GM12865 (cell line): ENCODE data around the gene FAM193A.
A peak's percentile ranks its signal among the peaks of the same experiment; 100 is the strongest.

Experiments used
- DNase-seq: peaks from one replicate; pipeline ENCODE4 v3.0.0; 2010; ENCODE audit warnings: low read depth
- H3K4me3 ChIP-seq: 2 replicates; pipeline ENCODE4 v1.5.1; 2011; ENCODE audit warnings: mild to moderate bottlenecking, low read depth, low read length, control low read depth
- TF ChIP-seq, protein P1 (sequence below): IDR thresholded peaks from 2 replicates; pipeline ENCODE4 v1.5.1; 2011; ENCODE audit warnings: low read length, control low read depth, low read depth, inconsistent platforms; ENCODE audit not compliant: insufficient read depth; ENCODE audit errors: missing control alignments

FAM193A gene

DNA sequence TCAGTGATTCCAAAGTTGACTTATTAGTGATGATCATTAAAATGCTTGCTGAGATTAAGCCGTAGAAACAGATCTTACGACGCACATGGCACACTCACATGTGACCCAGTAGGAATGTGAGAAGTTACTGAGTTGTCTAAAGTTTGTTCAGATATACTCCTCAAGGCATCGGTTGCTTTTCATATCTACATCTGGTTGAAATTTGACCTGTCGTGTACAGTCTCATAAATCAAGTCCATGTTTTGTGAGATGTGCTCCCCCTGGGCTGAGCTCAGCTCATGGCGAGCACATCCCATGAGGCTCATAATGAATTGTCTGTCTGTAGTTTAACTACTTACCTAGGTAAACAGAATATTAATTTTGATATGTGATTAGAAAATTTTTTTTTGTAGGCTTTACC is 152.7 kb downstream of the FAM193A start:
- TF ChIP-seq, protein P1, sequence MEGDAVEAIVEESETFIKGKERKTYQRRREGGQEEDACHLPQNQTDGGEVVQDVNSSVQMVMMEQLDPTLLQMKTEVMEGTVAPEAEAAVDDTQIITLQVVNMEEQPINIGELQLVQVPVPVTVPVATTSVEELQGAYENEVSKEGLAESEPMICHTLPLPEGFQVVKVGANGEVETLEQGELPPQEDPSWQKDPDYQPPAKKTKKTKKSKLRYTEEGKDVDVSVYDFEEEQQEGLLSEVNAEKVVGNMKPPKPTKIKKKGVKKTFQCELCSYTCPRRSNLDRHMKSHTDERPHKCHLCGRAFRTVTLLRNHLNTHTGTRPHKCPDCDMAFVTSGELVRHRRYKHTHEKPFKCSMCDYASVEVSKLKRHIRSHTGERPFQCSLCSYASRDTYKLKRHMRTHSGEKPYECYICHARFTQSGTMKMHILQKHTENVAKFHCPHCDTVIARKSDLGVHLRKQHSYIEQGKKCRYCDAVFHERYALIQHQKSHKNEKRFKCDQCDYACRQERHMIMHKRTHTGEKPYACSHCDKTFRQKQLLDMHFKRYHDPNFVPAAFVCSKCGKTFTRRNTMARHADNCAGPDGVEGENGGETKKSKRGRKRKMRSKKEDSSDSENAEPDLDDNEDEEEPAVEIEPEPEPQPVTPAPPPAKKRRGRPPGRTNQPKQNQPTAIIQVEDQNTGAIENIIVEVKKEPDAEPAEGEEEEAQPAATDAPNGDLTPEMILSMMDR, result no peak
- H3K4me3 ChIP-seq, result no peak overlapping the region
- DNase-seq, result no peak

DNA sequence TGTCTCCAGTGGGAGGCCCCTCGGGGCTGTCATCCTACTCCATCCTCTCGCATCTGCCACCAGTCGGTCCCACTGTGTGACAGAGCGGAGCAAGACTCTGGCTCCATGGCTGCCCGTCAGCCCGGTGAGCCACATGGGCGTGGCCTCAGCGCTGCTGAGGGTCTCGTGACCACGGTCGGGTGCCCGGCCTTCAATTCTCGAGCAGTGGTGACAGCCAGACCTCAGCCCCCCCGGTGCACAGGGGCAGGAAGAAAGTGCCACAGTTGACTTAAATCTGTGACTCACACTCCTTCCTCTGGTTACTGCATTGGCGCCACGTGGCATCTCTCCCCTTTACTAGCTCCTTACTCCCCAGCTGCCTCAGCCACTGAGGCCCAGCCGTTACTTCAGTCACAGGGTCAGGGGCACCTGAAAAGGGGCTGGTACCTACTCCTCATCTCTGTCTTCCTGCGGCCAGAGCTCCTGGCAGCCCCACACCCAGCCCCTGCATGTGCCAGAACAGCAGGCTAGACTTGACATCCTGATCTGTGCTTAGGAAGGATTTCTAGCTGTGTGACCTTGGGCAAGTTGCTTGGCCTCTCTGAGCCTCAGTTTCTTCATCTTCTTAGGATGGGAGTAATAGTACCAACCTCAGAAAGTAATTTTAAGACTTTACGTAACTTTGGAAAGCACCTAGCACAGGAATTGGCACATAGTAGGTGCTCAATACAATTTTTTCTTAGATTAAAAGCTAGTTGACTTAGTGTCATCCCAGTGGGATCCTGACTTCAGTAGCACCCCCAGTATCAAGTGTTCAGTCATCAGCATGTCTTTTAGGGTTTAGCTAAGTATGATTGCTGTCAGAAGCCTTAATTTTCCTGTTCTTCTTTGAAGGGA is 153.6 kb downstream of the FAM193A start:
- no peak overlapping the region for H3K4me3 ChIP-seq
- TF ChIP-seq, protein P1, result no peak
- DNase-seq, result peak; percentile 85

DNA sequence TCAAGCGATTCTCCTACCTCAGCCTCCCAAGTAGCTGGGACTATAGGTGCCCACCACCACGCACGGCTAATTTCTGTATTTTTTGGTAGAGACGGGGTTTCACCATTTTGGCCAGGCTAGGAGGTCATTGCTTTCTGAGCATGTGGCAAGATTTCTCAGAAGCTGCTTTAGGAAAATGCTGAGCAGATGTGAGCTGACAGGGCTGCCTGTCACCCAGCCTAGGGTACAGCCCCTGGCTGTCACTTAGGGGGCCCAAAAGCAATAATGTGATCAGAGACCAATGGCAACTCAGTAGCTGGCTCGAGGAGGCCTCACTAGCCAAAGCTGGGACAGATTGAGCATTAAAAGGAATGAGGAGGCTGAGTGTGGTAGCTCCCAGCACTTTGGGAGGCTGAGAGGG is 154.9 kb downstream of the FAM193A start:
- H3K4me3 ChIP-seq, result no peak overlapping the region
- TF ChIP-seq, protein P1, result no peak
- no peak for DNase-seq

DNA sequence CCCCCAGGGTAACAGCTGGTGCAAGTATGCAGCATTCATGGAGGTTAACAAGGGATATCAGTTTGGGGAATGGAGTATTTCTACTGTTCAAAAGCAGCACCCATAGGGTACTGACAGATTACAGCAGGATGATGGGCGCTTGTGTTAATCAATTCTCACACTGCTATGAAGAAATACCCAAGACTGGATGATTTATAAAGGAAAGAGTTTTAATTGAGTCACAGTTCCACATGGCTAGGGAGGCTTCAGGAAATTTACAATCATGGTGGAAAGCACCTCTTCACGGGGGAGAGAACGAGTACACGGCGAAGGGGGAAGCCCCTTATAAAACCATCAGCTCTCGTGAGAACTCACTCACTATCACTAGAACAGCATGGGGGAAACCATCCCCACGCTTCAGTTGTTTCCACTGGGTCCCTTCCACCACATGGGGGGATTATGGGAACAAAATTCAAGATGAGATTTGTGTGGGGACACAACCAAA is 155.5 kb downstream of the FAM193A start:
- peak; percentile 70 for DNase-seq
- no peak overlapping the region for H3K4me3 ChIP-seq
- TF ChIP-seq, protein P1, result no peak

DNA sequence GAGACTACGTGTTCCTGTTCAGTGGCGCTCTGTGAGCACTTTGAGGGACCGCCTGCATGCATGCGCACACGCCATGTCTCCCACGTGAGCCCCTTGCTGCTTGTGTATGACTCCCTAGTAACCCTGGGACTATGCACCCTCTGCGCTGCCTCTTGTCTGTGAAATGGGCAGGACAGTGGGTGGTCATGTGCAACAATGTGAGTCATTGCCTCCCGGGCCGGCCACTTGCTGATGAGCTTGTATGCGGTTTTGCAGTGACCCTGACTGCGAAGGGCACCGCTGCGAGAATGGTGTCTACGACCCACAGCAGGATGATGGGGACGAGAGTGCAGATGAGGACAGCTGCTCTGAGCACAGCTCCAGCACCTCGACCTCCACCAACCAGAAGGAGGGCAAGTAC is 158.2 kb downstream of the FAM193A start:
- TF ChIP-seq, protein P1, result no peak
- no peak for DNase-seq
- no peak overlapping the region for H3K4me3 ChIP-seq

DNA sequence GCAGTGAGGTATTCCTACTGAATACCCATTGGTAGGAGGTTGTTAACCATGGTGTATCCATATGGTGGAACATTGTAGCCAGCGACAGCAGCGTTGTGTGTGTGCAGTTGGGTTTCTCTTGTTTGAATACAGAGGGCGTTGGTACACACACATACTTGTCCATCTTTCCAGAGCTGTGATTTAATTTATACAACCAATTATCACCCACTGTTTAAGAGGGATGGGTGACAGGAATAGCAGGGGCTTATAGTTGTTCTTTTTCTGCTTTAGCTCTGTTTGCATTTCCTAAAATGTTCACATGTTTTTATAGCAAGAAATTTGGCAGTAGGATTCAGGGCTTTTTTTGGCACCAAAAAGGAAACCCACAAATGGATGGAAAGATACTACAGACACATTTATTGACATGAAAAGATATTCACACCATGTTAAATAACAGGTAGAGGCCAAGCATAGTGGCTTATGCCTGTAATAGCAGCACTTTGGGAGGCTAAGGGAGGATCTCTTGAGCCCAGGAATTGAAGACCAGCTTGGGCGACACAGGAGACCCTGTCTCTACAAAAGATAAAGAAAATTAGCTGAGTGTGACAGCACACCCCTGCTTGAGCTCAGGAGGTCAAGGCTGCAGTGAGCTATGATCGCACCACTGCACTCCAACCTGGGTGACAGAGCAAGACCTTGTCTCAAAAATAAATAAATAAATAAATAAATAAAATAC is 159.1 kb downstream of the FAM193A start:
- no peak for DNase-seq

More for the DNA sequence above, 159.1 kb downstream of the FAM193A start:
- TF ChIP-seq, protein P1, result no peak
- H3K4me3 ChIP-seq, result no peak overlapping the region
